ENCODE data around the gene BNC2.

Gene BNC2

DNA sequence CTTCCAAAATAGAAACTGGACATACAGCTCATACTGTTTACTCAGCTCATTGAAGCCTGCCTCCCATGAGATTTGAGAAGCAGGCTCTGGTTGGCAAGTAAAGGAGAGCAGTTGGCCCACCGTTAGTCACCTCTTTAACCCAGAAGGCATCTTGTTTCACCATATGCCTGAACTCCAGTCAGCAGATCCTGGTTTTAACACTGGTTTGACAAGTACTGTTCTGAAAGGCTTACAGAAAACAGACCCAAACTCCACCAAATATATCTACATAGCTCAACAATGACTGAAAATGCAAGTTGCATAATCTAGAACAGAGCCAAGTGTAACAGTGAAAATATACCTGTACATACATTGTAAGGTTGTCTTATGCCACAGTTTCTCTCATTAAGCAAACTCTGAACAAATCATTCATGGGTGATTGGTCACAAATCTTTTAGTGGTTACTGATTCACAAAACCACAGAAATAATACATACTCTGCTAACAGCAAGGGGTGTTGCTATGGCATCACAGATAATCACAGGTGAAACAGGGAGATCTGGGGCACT lies 198.8 kb downstream of the BNC2 start:
- DNase-seq (ENCODE audit: low read depth): peak; percentile 37
- TF ChIP-seq, protein P1, sequence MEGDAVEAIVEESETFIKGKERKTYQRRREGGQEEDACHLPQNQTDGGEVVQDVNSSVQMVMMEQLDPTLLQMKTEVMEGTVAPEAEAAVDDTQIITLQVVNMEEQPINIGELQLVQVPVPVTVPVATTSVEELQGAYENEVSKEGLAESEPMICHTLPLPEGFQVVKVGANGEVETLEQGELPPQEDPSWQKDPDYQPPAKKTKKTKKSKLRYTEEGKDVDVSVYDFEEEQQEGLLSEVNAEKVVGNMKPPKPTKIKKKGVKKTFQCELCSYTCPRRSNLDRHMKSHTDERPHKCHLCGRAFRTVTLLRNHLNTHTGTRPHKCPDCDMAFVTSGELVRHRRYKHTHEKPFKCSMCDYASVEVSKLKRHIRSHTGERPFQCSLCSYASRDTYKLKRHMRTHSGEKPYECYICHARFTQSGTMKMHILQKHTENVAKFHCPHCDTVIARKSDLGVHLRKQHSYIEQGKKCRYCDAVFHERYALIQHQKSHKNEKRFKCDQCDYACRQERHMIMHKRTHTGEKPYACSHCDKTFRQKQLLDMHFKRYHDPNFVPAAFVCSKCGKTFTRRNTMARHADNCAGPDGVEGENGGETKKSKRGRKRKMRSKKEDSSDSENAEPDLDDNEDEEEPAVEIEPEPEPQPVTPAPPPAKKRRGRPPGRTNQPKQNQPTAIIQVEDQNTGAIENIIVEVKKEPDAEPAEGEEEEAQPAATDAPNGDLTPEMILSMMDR (conservative IDR thresholded peaks at IDR 0.05; ENCODE audit: low read depth, low read length): no peak
- no peak overlapping the region for H3K4me3 ChIP-seq (ENCODE audit: low read length)

DNA sequence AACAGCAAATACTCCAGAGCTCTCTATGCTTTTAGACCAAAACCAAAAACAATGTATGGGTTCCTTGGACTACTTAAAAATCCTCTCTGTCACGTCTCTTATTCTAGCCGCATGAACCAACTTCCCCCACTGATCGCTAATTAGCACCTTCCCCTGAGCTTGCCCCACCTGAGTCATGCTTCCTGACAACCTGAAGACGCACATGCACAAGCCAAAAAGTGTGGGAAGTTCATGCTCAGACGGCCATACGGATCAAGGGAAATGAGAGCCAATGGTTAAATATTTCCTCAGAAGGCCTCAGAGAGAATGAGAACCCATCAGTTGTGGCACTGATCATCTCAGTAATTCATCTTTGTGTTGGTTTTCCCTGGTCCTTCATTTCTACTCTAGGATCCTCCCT lies 199.7 kb downstream of the BNC2 start:
- no peak overlapping the region for H3K4me3 ChIP-seq (ENCODE audit: low read length)
- TF ChIP-seq, protein P1 (conservative IDR thresholded peaks at IDR 0.05; ENCODE audit: low read depth, low read length): no peak
- no peak for DNase-seq (ENCODE audit: low read depth)

DNA sequence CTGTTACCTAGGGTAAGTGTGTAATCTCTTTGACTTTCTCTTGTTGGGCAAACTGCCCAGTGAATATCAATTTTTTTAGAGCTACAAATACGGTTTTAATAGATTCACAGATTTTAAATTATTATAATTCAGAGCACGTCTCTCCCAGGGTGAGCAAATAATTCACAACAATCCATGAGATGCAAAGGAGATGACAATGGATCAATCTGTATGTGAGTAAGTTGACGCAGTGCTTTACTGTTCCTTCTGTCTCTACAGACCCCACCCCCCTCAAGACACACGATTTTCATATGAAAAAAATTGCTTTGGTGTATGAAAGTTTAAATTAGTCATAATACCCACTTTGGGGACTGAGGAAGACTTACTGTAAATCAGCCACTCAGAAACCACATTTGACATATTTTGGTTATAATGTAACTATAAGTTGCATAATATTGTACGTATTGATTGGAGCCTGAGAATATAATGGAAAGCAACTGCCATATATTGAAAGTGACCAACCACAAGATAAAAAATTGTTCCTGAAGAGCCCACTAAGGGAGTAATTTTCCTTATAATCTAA lies 201.7 kb downstream of the BNC2 start:
- no peak overlapping the region for H3K4me3 ChIP-seq (ENCODE audit: low read length)
- no peak for DNase-seq (ENCODE audit: low read depth)
- TF ChIP-seq, protein P1 (conservative IDR thresholded peaks at IDR 0.05; ENCODE audit: low read depth, low read length): no peak

DNA sequence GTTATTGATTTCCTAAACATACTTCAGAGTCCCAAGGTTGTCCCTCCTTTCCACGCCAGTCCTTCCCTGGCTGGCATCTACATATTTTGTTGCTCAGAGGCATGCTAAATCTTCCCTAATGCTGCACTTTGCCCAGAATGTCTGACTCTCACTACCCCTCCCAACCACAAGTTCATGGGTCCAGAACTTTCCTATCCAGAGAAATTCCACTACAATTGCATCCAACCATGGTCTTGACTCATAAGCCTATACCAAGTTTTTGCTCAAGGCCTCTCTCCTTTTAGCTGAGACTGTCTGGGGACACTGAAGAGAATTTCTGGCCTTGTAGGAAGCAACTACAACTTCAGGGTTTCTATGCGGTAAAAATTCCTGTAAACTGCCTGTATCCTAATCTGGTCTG lies 206.3 kb downstream of the BNC2 start:
- DNase-seq (ENCODE audit: low read depth): no peak
- TF ChIP-seq, protein P1 (conservative IDR thresholded peaks at IDR 0.05; ENCODE audit: low read depth, low read length): no peak
- no peak overlapping the region for H3K4me3 ChIP-seq (ENCODE audit: low read length)

DNA sequence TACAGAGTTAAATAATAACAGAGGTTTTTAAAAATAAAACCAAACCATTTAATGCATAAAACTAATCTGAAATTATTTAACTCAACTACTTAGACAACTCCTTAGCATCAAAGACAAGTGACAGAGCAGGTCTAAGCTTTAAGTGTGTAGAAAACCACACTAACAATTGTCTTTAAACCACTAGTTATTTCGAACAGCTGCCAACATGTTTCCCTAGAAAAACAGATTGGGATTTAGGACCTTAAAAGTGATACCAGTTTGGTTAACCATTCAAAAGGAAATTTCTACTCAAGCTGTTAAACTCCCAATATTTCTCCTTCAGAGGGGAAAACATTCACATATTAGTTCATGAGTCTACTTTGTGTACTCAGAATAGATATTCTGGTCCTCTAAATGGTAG lies 208.7 kb downstream of the BNC2 start:
- H3K4me3 ChIP-seq (ENCODE audit: low read length): no peak overlapping the region
- no peak for DNase-seq (ENCODE audit: low read depth)
- TF ChIP-seq, protein P1 (conservative IDR thresholded peaks at IDR 0.05; ENCODE audit: low read depth, low read length): no peak

DNA sequence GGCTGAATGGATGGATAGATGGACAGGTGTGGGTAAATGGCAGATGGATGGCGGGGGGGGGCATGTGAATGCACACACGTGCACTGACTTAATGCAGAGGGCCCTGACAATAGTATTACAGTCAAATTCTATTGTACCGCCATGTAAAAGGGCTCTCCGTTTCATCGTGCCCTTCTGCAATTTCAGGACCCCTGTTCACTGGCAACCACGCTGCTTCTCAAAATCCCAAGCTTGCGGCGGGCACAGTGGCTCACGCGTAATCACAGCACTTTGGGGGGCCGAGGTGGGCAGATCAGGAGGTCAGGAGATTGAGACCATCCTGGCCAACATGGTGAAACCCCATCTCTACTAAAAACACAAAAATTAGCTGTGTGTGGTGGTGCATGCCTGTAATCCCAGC lies 211.4 kb downstream of the BNC2 start:
- DNase-seq (ENCODE audit: low read depth): no peak
- H3K4me3 ChIP-seq (ENCODE audit: low read length): no peak overlapping the region
- TF ChIP-seq, protein P1 (conservative IDR thresholded peaks at IDR 0.05; ENCODE audit: low read depth, low read length): no peak

DNA sequence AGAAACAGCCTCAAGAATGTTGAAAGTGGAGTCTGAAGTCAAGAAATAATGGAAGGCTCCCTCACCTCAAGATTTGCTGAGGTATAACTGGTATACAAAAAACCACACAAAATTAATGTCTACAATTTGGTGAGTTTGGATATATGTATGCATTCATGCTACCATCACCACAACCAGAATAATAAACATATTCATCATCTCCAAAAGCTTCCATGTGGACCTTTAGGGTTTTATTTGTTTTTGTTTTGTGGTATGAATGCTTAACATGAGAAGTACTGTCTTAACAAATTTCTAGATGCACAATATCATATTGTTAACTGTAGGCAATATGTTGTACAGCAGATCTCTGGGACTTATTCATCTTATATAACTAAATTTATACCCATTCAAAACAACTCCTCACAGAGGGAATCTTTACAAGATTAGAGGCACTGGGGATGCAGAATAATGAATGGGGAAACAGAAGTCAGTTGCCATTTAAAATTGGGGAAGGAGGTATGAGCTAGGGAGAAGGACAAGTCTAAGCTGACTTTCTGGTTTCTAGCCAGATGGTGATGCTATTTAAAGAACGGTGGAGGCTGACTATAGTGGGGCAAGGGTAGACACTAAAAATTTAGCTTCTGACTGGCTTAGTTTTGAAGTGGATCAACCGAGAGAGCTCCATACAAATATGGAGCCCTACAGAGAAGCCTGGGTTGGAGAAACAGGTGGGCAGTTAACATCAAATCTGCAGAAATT lies 213.9 kb downstream of the BNC2 start:
- no peak overlapping the region for H3K4me3 ChIP-seq (ENCODE audit: low read length)
- TF ChIP-seq, protein P1 (conservative IDR thresholded peaks at IDR 0.05; ENCODE audit: low read depth, low read length): no peak
- no peak for DNase-seq (ENCODE audit: low read depth)
